WTC11 (cell line): ENCODE measurements around the gene TGFBR2.

Experiments
- CTCF ChIP-seq: fragments of 200-600 bp; IDR thresholded peaks from 2 replicates; pipeline ENCODE4 v1.8.0; 2022; ENCODE audit warnings: antibody characterized with exemption
- FOXP1 ChIP-seq: sonication (generic); formaldehyde crosslinking; IDR thresholded peaks from 2 replicates; pipeline ENCODE4 v1.8.0; 2022; ENCODE audit warnings: missing genetic modification reagents, mild to moderate bottlenecking, moderate library complexity, borderline replicate concordance
- NR1H2 ChIP-seq: sonication (generic); formaldehyde crosslinking; IDR thresholded peaks from 2 replicates; pipeline ENCODE4 v1.9.0; 2021; ENCODE audit warnings: mild to moderate bottlenecking, moderate library complexity, missing genetic modification reagents
- ZBTB43 ChIP-seq: sonication (generic); formaldehyde crosslinking; IDR thresholded peaks from 2 replicates; pipeline ENCODE4 v1.8.1; 2023; ENCODE audit warnings: mild to moderate bottlenecking, missing genetic modification reagents
- TF ChIP-seq, protein P1 (sequence below): sonication (generic); formaldehyde crosslinking; IDR thresholded peaks from 2 replicates; pipeline ENCODE4 v1.8.0; 2022; ENCODE audit warnings: mild to moderate bottlenecking, missing genetic modification reagents

DNA sequence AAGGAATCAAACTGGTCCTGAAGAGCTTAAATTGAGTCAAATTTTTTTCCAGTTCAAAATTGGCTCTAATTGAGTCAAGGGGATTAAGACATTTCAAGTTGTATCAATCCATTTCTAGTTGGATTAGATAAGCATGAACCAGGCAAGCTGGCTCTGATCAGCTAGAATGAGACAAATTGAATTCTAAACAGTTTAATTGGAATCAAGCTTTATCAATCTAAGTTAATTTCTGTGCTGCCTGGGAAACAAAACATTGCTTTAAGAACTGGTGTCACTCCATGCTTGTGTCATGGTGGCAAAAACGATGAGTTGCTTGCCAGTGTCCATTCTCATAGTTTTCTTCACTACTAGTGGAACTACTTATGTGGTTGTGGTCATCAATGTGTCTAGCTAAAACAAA lies 116.8 kb downstream of the TGFBR2 start:
- TF ChIP-seq CTCF (no peak), NR1H2 (no peak), ZBTB43 (CRISPR knock-in tag) (no peak), FOXP1 (no peak)
- TF ChIP-seq, protein P1, sequence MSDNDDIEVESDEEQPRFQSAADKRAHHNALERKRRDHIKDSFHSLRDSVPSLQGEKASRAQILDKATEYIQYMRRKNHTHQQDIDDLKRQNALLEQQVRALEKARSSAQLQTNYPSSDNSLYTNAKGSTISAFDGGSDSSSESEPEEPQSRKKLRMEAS (CRISPR knock-in tag), result no peak
